Measurements from ENCODE around the gene DOCK3.

DOCK3 gene, protein sequence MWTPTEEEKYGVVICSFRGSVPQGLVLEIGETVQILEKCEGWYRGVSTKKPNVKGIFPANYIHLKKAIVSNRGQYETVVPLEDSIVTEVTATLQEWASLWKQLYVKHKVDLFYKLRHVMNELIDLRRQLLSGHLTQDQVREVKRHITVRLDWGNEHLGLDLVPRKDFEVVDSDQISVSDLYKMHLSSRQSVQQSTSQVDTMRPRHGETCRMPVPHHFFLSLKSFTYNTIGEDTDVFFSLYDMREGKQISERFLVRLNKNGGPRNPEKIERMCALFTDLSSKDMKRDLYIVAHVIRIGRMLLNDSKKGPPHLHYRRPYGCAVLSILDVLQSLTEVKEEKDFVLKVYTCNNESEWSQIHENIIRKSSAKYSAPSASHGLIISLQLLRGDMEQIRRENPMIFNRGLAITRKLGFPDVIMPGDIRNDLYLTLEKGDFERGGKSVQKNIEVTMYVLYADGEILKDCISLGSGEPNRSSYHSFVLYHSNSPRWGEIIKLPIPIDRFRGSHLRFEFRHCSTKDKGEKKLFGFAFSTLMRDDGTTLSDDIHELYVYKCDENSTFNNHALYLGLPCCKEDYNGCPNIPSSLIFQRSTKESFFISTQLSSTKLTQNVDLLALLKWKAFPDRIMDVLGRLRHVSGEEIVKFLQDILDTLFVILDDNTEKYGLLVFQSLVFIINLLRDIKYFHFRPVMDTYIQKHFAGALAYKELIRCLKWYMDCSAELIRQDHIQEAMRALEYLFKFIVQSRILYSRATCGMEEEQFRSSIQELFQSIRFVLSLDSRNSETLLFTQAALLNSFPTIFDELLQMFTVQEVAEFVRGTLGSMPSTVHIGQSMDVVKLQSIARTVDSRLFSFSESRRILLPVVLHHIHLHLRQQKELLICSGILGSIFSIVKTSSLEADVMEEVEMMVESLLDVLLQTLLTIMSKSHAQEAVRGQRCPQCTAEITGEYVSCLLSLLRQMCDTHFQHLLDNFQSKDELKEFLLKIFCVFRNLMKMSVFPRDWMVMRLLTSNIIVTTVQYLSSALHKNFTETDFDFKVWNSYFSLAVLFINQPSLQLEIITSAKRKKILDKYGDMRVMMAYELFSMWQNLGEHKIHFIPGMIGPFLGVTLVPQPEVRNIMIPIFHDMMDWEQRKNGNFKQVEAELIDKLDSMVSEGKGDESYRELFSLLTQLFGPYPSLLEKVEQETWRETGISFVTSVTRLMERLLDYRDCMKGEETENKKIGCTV (N-terminal part only)

DNA sequence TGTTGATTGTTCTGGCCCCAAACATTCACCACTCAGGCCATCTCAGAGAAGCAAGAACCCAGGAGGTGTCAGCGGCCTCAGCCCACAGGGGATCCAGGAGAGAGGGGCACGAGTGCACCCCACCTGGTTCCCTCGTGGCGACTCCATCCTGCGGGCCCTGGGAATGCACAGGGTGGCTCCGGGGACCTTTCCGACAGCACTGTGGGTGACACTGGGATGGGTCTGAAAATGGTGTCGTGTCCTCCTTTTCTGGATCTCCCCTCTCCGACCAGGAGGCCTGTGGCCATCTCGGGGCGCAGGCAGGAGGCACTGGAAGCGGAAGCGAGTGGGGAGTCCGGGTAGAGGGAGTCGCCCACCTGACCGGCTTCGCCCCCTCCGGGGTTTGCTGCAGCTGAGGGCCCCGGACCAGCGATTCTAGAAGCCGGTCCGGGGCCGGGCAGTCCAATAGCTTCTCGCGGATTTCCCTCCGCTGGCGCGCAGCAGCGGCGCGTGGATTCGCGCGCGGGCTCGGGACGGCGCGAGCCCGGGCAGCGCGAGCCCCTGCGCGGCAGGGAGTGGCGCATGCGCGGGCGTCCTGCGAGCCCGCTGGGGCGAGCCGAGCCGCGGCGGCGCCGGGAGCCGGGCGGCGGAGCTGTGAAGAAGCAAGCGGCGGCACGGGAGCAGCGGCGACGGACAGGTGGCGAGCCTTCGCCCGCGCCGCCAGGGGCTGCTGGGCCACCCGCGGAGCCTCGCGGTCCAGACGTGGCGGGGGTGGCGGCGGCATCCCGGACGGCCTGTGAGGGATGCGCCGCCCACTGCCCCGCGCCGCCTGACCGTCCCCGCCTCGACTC is at the start of gene DOCK3:
Gene DOCK3 (plus strand): TSS at position 579 of the 830 bp plus-strand sequence. CDS start 337 bp downstream, outside the sequence.
- Mint-ChIP-seq H3K27me3 (peaks cover 40% of the 10 kb centered on the region), H3K36me3 (ENCODE audit: low read depth) (no peaks in the 10 kb centered on the region), H3K4me3 (peak within 1 kb of the TSS; percentile 77), H3K4me1 (peaks cover 15% of the 10 kb centered on the region), H3K9me3 (no peaks in the 10 kb centered on the region), H3K27ac (peak within 1 kb of the TSS; percentile 36)
- ATAC-seq (peak; percentile 86), DNase-seq (peak; percentile 71)

DNA sequence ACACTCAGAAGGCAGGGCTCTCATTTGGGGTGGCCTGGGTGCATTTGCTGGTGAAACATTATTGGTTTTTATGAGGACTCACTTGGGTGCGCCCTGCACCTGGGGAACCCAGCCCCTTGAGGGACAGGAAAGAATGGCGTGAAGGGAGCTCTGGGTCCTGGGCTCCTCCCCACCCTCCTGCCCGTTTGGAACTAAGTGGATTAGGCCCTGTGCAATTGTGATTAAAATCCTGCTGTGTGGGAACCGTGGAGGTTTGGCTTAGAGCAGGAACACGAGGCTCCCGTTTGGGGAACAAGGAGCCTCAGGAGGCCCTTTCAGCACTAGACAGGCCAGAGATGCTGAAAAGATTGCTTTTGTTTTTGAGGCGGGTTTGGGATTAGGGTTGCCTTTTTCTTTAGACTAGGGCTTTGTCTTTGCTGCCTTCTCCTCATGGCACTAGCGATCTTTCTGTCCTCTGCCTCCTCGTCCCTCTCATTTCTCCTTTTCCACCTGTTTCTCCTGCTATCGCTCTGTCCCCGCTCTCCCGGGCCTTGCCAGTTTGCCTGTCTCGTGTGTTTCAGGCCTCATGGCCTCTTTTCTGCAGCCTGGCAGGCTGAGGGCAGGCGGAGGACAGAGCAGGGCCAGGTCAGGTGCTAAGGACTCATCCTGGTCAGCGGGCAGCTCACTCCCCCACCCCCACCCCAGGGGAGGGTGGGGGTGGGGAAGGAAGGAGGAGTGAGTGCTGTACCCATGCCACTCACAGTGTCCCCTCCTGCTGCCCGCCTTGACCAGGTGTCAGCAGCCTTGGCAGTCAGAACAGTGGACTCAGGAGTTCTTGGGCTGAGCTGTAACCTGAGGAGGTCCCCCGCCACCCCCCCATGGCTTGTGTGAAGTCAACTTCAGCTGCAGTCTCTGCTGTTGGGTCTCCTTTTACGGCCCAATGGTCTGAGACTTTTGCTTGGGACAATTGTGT is 49.2 kb upstream of the DOCK3 start:
- Mint-ChIP-seq H3K4me1 (peaks cover 89% of the 10 kb centered on the region), H3K27me3 (no peaks in the 10 kb centered on the region), H3K27ac (peak overlapping the region; percentile 34), H3K4me3 (no peak overlapping the region), H3K36me3 (ENCODE audit: low read depth) (peaks cover 41% of the 10 kb centered on the region), H3K9me3 (no peaks in the 10 kb centered on the region)
- DNase-seq, result no peak
- no peak for ATAC-seq

DNA sequence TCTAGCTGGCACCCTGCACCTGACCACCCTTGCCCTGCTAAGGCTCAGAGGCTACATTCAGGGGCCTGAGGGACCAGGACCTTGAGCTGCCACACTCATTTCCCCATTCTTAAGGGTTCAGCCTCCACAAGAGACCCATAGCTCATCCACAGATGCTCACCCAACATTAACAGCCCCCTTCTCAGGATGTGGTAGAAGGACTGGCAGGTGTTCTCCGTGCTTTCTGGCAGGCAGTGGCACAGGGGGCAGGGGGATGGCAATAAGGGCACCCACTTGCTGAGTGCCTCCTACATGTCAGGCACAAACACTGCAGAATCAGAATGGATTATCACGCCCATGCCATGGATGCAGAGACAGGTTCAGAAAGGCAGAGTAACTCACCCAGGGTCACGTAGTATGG is 48.3 kb upstream of the DOCK3 start:
- H3K4me1 Mint-ChIP-seq, result peaks cover 91% of the 10 kb centered on the region
- no peak overlapping the region for H3K27ac Mint-ChIP-seq
- peaks cover 34% of the 10 kb centered on the region for H3K36me3 Mint-ChIP-seq (ENCODE audit: low read depth)
- no peaks in the 10 kb centered on the region for H3K9me3 Mint-ChIP-seq
- H3K27me3 Mint-ChIP-seq, result no peaks in the 10 kb centered on the region
- no peak overlapping the region for H3K4me3 Mint-ChIP-seq
- DNase-seq (no peak), ATAC-seq (no peak)

DNA sequence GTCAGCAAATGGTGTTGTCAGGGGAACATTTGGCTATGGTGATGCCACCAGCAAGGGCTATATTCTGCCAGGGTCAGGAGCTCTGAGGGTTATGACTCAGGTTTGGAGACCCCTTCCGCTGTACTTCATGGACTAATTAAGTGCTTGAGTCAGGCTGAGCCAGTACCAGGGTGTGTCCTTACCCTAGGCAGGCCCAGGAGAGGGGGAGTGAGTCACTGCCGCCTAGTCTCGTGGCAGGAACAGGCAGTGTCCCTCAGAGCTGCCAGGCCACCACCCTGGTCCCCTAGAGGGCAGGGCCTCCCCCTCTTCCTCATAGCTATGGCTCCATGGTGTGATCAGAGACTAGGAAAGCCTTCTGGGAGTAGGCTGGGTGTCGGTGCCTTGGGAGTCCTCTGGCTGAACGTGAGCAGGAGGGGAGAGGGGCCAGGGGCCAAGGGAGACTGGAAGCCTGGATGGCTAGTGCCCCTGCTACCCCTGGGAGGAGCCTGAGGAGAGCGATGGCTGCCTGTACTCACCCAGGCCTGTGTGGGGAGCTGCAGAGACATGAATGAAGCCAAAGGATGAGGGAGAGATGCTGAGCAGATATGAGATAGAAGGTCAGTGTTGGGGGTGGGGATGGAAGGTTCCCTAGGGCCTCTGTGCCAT is 47.2 kb upstream of the DOCK3 start:
- H3K9me3 Mint-ChIP-seq, result no peaks in the 10 kb centered on the region
- peak overlapping the region; percentile 45 for H3K4me3 Mint-ChIP-seq
- peak; percentile 55 for ATAC-seq
- DNase-seq, result peak; percentile 41
- H3K27ac Mint-ChIP-seq, result peak overlapping the region; percentile 71
- no peaks in the 10 kb centered on the region for H3K27me3 Mint-ChIP-seq
- peaks cover 35% of the 10 kb centered on the region for H3K36me3 Mint-ChIP-seq (ENCODE audit: low read depth)
- peaks cover 96% of the 10 kb centered on the region for H3K4me1 Mint-ChIP-seq

DNA sequence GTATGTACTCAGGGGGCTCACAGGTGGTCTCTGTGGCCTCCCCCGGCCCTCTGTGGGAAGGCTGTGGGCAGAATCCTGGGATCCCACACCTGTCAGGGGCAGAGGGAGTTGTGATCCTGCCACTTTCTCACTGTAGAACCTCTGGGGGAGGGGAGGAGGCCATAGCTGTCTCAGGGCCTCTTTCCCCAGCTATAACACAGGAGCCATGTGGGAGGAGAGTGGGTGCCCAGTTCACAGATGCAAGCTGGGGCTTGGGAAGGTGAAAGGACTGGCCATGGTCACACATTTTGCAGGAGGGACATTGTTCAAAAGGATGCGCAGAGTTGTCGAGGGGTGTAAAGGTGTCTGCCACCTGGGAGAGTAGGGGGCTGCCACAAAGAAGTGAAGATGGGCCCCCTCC is 46.1 kb upstream of the DOCK3 start:
- ATAC-seq (no peak), DNase-seq (no peak)
- H3K4me1 Mint-ChIP-seq, result peaks cover 96% of the 10 kb centered on the region
- no peaks in the 10 kb centered on the region for H3K27me3 Mint-ChIP-seq
- peak overlapping the region; percentile 48 for H3K27ac Mint-ChIP-seq
- H3K4me3 Mint-ChIP-seq, result no peak overlapping the region
- H3K9me3 Mint-ChIP-seq, result no peaks in the 10 kb centered on the region
- peaks cover 31% of the 10 kb centered on the region for H3K36me3 Mint-ChIP-seq (ENCODE audit: low read depth)

DNA sequence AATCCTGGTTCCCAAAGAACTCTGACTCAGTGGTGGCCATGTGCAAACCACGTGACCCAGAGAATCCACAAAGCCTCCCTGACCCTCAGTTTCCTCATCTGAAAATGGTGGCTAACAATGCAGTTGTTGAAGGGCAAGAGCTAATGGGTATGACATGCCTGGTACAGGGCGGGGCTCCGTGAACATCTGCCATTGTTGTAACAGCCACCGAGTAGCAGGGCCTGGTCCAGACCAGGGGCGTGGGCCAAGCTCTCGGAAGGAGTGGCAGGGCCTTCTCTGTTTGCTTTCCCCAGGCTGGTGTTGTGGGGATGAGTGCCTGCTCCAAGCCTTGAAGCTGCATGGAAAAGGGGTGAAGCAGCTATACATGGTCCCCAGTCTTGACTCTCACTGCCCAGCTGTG is 44.3 kb upstream of the DOCK3 start:
- no peaks in the 10 kb centered on the region for H3K27me3 Mint-ChIP-seq
- H3K27ac Mint-ChIP-seq, result no peak overlapping the region
- H3K36me3 Mint-ChIP-seq (ENCODE audit: low read depth), result peaks cover 20% of the 10 kb centered on the region
- H3K9me3 Mint-ChIP-seq, result no peaks in the 10 kb centered on the region
- ATAC-seq, result no peak
- peaks cover 90% of the 10 kb centered on the region for H3K4me1 Mint-ChIP-seq
- no peak overlapping the region for H3K4me3 Mint-ChIP-seq
- DNase-seq, result no peak

DNA sequence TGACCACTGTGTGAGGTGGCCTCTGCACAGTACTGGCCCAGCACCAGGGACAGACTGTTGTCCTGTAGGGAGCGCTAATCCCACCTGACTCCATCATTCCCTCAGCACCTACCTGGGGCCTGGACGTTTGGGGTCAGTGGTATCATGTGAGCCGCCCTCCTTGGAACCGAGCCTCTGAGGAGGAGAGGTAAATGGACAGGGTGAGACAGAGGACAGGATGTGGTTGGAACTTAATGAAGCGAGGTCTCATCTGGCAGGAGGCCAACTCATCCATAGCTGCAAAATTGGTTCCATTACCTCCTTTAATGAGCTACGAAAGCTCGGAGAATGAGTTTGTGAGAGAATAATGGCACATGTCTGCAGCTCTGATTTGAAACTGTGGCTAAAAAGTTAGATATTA is 43.9 kb upstream of the DOCK3 start:
- Mint-ChIP-seq H3K27me3 (no peaks in the 10 kb centered on the region), H3K36me3 (ENCODE audit: low read depth) (peaks cover 20% of the 10 kb centered on the region), H3K4me3 (no peak overlapping the region), H3K9me3 (no peaks in the 10 kb centered on the region), H3K27ac (no peak overlapping the region), H3K4me1 (peaks cover 87% of the 10 kb centered on the region)
- ATAC-seq (no peak), DNase-seq (no peak)

DNA sequence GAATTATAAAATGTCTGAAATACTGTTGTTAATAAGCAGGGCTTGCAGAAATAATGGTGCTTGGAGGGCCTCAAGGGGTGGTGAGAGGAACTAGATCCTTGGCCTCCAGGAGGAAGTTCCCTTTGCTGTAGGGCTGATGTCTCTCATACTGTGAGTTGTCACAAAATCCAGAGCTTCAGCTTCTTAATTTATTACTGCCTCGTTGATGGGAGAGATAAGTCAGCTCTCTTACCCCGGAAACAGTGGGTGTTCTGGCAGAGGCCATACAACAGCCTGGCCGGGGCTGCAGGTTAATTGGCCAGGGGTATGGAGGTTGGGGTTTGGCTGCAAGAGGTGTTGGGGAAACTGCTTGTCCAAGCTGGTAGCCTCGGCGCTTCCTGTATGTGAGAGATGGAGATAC is 42.3 kb upstream of the DOCK3 start:
- ATAC-seq (peak; percentile 45), DNase-seq (no peak)
- peaks cover 88% of the 10 kb centered on the region for H3K4me1 Mint-ChIP-seq
- no peaks in the 10 kb centered on the region for H3K9me3 Mint-ChIP-seq
- H3K4me3 Mint-ChIP-seq, result peak overlapping the region; percentile 15
- no peaks in the 10 kb centered on the region for H3K27me3 Mint-ChIP-seq
- H3K36me3 Mint-ChIP-seq (ENCODE audit: low read depth), result peaks cover 22% of the 10 kb centered on the region
- peak overlapping the region; percentile 83 for H3K27ac Mint-ChIP-seq

DNA sequence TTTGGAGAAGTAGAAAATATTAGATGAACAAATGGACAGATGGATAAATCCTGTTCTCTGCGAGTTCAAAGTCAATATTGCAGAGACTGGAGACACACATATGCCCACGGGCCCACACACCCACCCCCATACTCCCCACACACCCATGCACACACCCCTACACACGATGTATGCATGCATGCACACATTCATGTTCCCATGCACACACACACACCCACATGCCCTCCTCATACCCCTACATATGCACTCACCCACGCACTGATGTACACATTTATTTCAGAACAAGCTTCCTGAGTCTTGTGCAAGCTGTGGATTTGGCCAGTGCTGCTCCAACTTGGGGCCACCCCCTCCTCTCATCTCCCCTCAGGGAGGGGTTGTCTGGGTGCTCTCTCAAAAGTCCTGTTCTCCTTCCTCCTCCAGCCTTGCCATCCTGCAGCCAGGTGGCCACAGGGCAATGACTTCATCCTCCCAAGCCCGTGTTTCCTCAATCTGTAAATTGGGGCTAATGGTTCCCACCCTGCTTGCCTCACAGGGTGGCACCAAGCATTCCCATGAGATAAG is 41.4 kb upstream of the DOCK3 start:
- Mint-ChIP-seq H3K9me3 (no peaks in the 10 kb centered on the region), H3K27ac (peak overlapping the region; percentile 80), H3K27me3 (no peaks in the 10 kb centered on the region), H3K4me3 (no peak overlapping the region), H3K36me3 (ENCODE audit: low read depth) (peaks cover 18% of the 10 kb centered on the region), H3K4me1 (peaks cover 86% of the 10 kb centered on the region)
- DNase-seq (no peak), ATAC-seq (no peak)

DNA sequence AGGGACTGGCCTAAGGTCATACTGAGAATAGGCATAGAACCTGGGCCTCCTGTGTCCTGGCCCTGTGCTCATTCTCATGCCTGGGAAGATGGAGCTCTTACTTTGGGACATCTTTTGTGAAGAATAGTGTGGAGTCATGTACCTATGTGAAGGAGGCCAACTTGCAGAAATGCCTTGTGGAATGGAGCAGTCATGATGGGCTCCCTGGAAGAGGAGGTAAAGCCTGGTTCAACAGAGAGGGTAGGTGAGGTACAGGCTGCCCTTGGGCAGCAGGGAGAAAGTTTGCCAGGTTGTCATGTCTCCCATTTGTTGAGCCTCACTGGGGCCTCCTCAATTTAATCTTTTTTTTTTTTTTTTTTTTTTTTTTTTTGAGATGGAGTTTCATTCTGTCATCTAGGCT is 39.7 kb upstream of the DOCK3 start:
- H3K36me3 Mint-ChIP-seq (ENCODE audit: low read depth), result peaks cover 23% of the 10 kb centered on the region
- H3K4me1 Mint-ChIP-seq, result peaks cover 87% of the 10 kb centered on the region
- no peak for ATAC-seq

DNA sequence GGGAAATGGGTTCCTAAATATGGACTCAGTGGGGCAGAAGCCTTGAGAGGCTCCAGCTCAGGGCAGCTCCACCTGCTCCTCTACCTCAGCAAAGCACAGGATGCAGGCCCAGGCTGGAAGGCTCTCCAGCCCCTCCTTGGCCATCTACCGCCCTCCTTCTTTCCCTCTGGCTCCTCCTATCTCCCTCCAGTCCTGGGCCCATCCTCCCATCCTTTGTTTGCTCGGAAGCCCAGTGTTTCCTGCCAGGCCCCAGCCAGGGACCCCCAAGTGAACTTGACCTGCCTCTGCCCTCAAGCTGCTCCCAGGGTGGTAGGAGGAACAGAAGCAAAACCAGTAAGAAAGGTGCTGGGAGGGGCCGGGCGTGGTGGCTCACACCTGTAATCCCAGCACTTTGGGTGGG is 37.7 kb upstream of the DOCK3 start:
- Mint-ChIP-seq H3K4me1 (peaks cover 68% of the 10 kb centered on the region), H3K27me3 (no peaks in the 10 kb centered on the region), H3K9me3 (no peaks in the 10 kb centered on the region), H3K27ac (peak overlapping the region; percentile 76), H3K36me3 (ENCODE audit: low read depth) (peaks cover 31% of the 10 kb centered on the region), H3K4me3 (no peak overlapping the region)
- ATAC-seq (no peak), DNase-seq (no peak)

More for the DNA sequence above, 39.7 kb upstream of the DOCK3 start:
- DNase-seq, result no peak
- Mint-ChIP-seq H3K4me3 (no peak overlapping the region), H3K27me3 (no peaks in the 10 kb centered on the region), H3K9me3 (no peaks in the 10 kb centered on the region), H3K27ac (no peak overlapping the region)

DNA sequence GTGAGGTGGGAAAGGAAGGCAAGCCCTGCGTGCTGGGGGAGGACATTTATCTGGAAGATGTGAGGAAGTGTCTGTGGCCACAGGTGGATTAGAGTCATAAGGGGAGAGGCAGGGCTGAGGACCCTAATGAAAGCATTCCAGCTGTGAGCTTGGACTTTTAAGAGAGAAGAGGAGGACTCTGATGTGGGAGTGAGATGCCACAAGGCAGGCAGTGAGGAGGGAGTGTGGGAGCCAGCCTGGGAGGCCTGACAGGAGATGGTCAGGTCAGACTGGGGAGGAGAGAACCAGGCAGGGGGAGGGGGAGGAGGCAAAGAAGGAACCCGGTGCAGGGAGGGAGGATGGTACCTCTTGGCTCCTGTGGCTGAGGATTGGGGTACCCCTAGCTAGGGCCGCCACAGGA is 36.8 kb upstream of the DOCK3 start:
- H3K27me3 Mint-ChIP-seq, result no peaks in the 10 kb centered on the region
- peak overlapping the region; percentile 76 for H3K27ac Mint-ChIP-seq
- ATAC-seq, result no peak
- H3K4me1 Mint-ChIP-seq, result peaks cover 58% of the 10 kb centered on the region
- no peak for DNase-seq
- H3K4me3 Mint-ChIP-seq, result no peak overlapping the region
- peaks cover 27% of the 10 kb centered on the region for H3K36me3 Mint-ChIP-seq (ENCODE audit: low read depth)
- H3K9me3 Mint-ChIP-seq, result no peaks in the 10 kb centered on the region

All from activated naive CD8-positive, alpha-beta T cell treated with anti-CD3 and anti-CD28 coated beads, Interleukin-2, amount 50 U/mL, for 24 hours (primary cell).